ENCODE measurements around the gene FAM161A.

FAM161A gene

DNA sequence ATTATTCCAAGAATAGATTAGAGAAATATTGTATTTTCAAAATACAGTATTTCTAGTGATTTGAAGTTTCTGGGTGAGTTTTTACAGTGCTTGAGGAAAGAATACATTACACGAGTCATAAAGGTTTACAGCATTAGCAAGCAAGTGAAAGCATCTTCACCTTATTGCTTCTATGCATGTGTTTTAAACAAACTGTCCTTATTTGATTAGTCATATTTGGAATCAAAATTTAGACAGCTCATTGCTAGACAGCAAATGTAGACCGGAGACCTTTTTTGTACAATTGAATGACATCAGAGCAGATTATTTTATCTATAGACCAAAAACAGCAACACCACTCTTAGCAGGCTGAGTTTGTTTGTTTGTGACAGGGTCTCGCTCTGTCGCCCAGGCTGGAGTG is 69.2 kb downstream of the FAM161A start:
- H3K9ac ChIP-seq (ENCODE audit: low read length in 2 of 2) = no peak overlapping the region
- peaks cover 2 to 3% of the 10 kb centered on the region in 2 donors for H3K9me3 ChIP-seq (ENCODE audit: control insufficient read depth in 2 of 2, low read length in 2 of 2)
- no peak overlapping the region for H3K27ac ChIP-seq (ENCODE audit: low read length)
- no peaks in the 10 kb centered on the region for H3K4me1 ChIP-seq (ENCODE audit: control insufficient read depth, insufficient read depth, low read length)
- no peaks in the 10 kb centered on the region for H3K36me3 ChIP-seq (ENCODE audit: control insufficient read depth in 2 of 2, insufficient read depth in 2 of 2, low read length in 2 of 2)
- H3K27me3 ChIP-seq (ENCODE audit: control insufficient read depth in 1 of 2, insufficient read depth in 2 of 2, low read length in 2 of 2) = no peaks in the 10 kb centered on the region
- H3K4me3 ChIP-seq (ENCODE audit: low read length in 2 of 2) = no peak overlapping the region

GRCh38 chr2:61775956-61776570 is 77.8 kb downstream of the FAM161A start:
- Histone ChIP-seq H3K27me3 (ENCODE audit: control insufficient read depth in 1 of 2, insufficient read depth in 2 of 2, low read length in 2 of 2) (peaks cover 2 to 6% of the 10 kb centered on the region in 2 donors), H3K9me3 (ENCODE audit: control insufficient read depth in 2 of 2, low read length in 2 of 2) (peaks cover 0 to under 1% of the 10 kb centered on the region in 2 donors), H3K4me1 (ENCODE audit: control insufficient read depth, insufficient read depth, low read length) (no peaks in the 10 kb centered on the region), H3K36me3 (ENCODE audit: control insufficient read depth in 2 of 2, insufficient read depth in 2 of 2, low read length in 2 of 2) (no peaks in the 10 kb centered on the region), H3K9ac (ENCODE audit: low read length in 2 of 2) (no peak overlapping the region), H3K27ac (ENCODE audit: low read length) (no peak overlapping the region), H3K4me3 (ENCODE audit: low read length in 2 of 2) (no peak overlapping the region)

All from stomach smooth muscle (tissue), 2 donors.